ENCODE measurements around the gene PFKFB4. TPM values are rescaled to one million over a fixed set of nuclear protein-coding genes. Genes with fewer than 3 reads are reported as not detected.

The PFKFB4 gene
- polyA plus RNA-seq, 1 of the 3 experiments (the other 2 are of a cell fraction) = 5.7 TPM

GRCh38 chr3:48521635-48522034, 35.0 kb downstream of the PFKFB4 start:
- ChIA-PET POLR2A (interaction anchor here (0.5 kb wide), 1 partner anchor 102 kb away, joined by 5 read pairs; no protein-coding TSS in a partner anchor), CTCF (interaction anchor here (1.0 kb wide), 1 partner anchor 86 kb away, joined by 3 read pairs; no protein-coding TSS in a partner anchor)
- Histone ChIP-seq H3K9me3 (no peaks in the 10 kb centered on the region), H3K4me3 (ENCODE audit: low read depth in 2 of 2, low read length in 1 of 2) (no peak overlapping the region), H3K27me3 (ENCODE audit: insufficient read depth) (no peaks in the 10 kb centered on the region), H3F3A (replicated peaks; ENCODE audit: insufficient read depth) (no peaks in the 10 kb centered on the region), H3K9ac (no peak overlapping the region), H2AFZ (ENCODE audit: low read depth) (no peak overlapping the region), H3K4me1 (ENCODE audit: control insufficient read depth in 1 of 2, insufficient read depth in 2 of 2, low read depth in 1 of 2, low read length in 1 of 2) (no peaks in the 10 kb centered on the region), H4K20me1 (ENCODE audit: insufficient read depth) (no peaks in the 10 kb centered on the region), H3K4me2 (no peak overlapping the region), H3K79me2 (ENCODE audit: insufficient read depth) (no peaks in the 10 kb centered on the region), H3K36me3 (replicated peaks in 1 of 2; ENCODE audit: control insufficient read depth in 1 of 2, insufficient read depth in 2 of 2, low read length in 1 of 2) (no peaks in the 10 kb centered on the region), H3K9me2 (no peaks in the 10 kb centered on the region), H3K27ac (ENCODE audit: low read depth in 2 of 2, low read length in 1 of 2) (no peak overlapping the region)
- no peak for DNase-seq
- WGBS (ENCODE audit: low lambda C conversion rate) = 96% methylated on average over 4 of the region's 6 CpGs
- no peak for TF ChIP-seq MEF2A (IDR thresholded peaks at IDR 0.05; ENCODE audit: borderline replicate concordance, low read depth)
- no peak for TF ChIP-seq FOSL2 (IDR thresholded peaks at IDR 0.05; ENCODE audit: borderline replicate concordance, low read depth)
- TF ChIP-seq JUND (IDR thresholded peaks at IDR 0.05) = no peak
- no peak for TF ChIP-seq USF2 (IDR thresholded peaks at IDR 0.05; ENCODE audit: borderline replicate concordance, low read depth, low read length)

GRCh38 chr3:48519277-48519643, 37.3 kb downstream of the PFKFB4 start:
- H3K4me2 ChIP-seq = no peak overlapping the region
- H3K36me3 ChIP-seq (replicated peaks in 1 of 2; ENCODE audit: control insufficient read depth in 1 of 2, insufficient read depth in 2 of 2, low read length in 1 of 2) = no peaks in the 10 kb centered on the region
- 100% methylated on average over 6 of the region's 9 CpGs for WGBS (ENCODE audit: low lambda C conversion rate)
- H3K9me3 ChIP-seq = no peaks in the 10 kb centered on the region
- ChIA-PET POLR2A (interaction anchor here (1.5 kb wide), 1 partner anchor 15 kb away, joined by 4 read pairs; no protein-coding TSS in a partner anchor), CTCF (interaction anchor here (1.7 kb wide), 1 partner anchor 83 kb away, joined by 4 read pairs; no protein-coding TSS in a partner anchor)
- H3K4me3 ChIP-seq (ENCODE audit: low read depth in 2 of 2, low read length in 1 of 2) = no peak overlapping the region
- H3F3A ChIP-seq (replicated peaks; ENCODE audit: insufficient read depth) = no peaks in the 10 kb centered on the region
- no peaks in the 10 kb centered on the region for H3K79me2 ChIP-seq (ENCODE audit: insufficient read depth)
- no peak overlapping the region for H3K9ac ChIP-seq
- H4K20me1 ChIP-seq (ENCODE audit: insufficient read depth) = no peaks in the 10 kb centered on the region
- DNase-seq = no peak
- H3K27me3 ChIP-seq (ENCODE audit: insufficient read depth) = no peaks in the 10 kb centered on the region
- H3K4me1 ChIP-seq (ENCODE audit: control insufficient read depth in 1 of 2, insufficient read depth in 2 of 2, low read depth in 1 of 2, low read length in 1 of 2) = no peaks in the 10 kb centered on the region
- H2AFZ ChIP-seq (ENCODE audit: low read depth) = no peak overlapping the region
- no peaks in the 10 kb centered on the region for H3K9me2 ChIP-seq
- TF ChIP-seq RFX5 (IDR thresholded peaks at IDR 0.05; ENCODE audit: low read length) = no peak
- no peak for TF ChIP-seq SIN3A (IDR thresholded peaks at IDR 0.05; ENCODE audit: borderline replicate concordance, low read depth, low read length)
- TF ChIP-seq SMC3 (IDR thresholded peaks at IDR 0.05; ENCODE audit: low read depth, low read length) = no peak
- no peak for TF ChIP-seq RCOR1 (IDR thresholded peaks at IDR 0.05; ENCODE audit: low read length)
- no peak for TF ChIP-seq TCF12 (IDR thresholded peaks at IDR 0.05)
- no peak for TF ChIP-seq MEF2A (IDR thresholded peaks at IDR 0.05; ENCODE audit: borderline replicate concordance, low read depth)
- no peak for TF ChIP-seq IRF3 (IDR thresholded peaks at IDR 0.05; ENCODE audit: low read depth, low read length)
- TF ChIP-seq MXI1 (IDR thresholded peaks at IDR 0.05; ENCODE audit: low read depth, low read length) = no peak
- TF ChIP-seq GATA2 (CRISPR knock-in tag; IDR thresholded peaks at IDR 0.05) = no peak
- no peak for TF ChIP-seq CTCF (IDR thresholded peaks at IDR 0.05)
- H3K27ac ChIP-seq (ENCODE audit: low read depth in 2 of 2, low read length in 1 of 2) = no peak overlapping the region
